Measurements from ENCODE around the gene OR4S2.

OR4S2 gene

GRCh38 chr11:55648027-55648426 lies at the start of gene OR4S2:
TSS of gene OR4S2 (plus strand) at chr11:55648327. CDS start at chr11:55650904, 2,577 bp downstream.
- DNase-seq (ENCODE audit: low spot score), result no peak
- no peak within 1 kb of the TSS for H3K27ac ChIP-seq (ENCODE audit: poor library complexity, severe bottlenecking)
- no peaks in the 10 kb centered on the region for H3K9me3 ChIP-seq (ENCODE audit: severe bottlenecking)
- no peak for ATAC-seq (ENCODE audit: low read depth)
- H3K4me3 ChIP-seq (ENCODE audit: severe bottlenecking), result no peak within 1 kb of the TSS
- TF ChIP-seq CTCF (IDR thresholded peaks at IDR 0.05; ENCODE audit: poor library complexity, severe bottlenecking), result no peak
- H3K4me1 ChIP-seq (ENCODE audit: insufficient read depth, poor library complexity, severe bottlenecking), result no peaks in the 10 kb centered on the region
- no peaks in the 10 kb centered on the region for H3K27me3 ChIP-seq (ENCODE audit: insufficient read depth, poor library complexity, severe bottlenecking)
- no peaks in the 10 kb centered on the region for H3K36me3 ChIP-seq (ENCODE audit: low read depth)

GRCh38 chr11:55607545-55607944 lies 40.6 kb upstream of the OR4S2 start, which contains the start of gene OR4C11:
TSS of gene OR4C11 (minus strand) at chr11:55607645. CDS start at chr11:55604373, 3,272 bp downstream.
- TF ChIP-seq CTCF (IDR thresholded peaks at IDR 0.05; ENCODE audit: poor library complexity, severe bottlenecking), result no peak
- ATAC-seq (ENCODE audit: low read depth) (no peak), DNase-seq (ENCODE audit: low spot score) (no peak)
- no peaks in the 10 kb centered on the region for H3K9me3 ChIP-seq (ENCODE audit: severe bottlenecking)
- H3K27ac ChIP-seq (ENCODE audit: poor library complexity, severe bottlenecking), result no peak within 1 kb of the TSS
- no peaks in the 10 kb centered on the region for H3K36me3 ChIP-seq (ENCODE audit: low read depth)
- no peaks in the 10 kb centered on the region for H3K27me3 ChIP-seq (ENCODE audit: insufficient read depth, poor library complexity, severe bottlenecking)
- no peaks in the 10 kb centered on the region for H3K4me1 ChIP-seq (ENCODE audit: insufficient read depth, poor library complexity, severe bottlenecking)
- no peak within 1 kb of the TSS for H3K4me3 ChIP-seq (ENCODE audit: severe bottlenecking)

- no peaks in the 10 kb centered on the region for H3K9me3 ChIP-seq (ENCODE audit: severe bottlenecking)
- ATAC-seq (ENCODE audit: low read depth), result no peak
- H3K27me3 ChIP-seq (ENCODE audit: insufficient read depth, poor library complexity, severe bottlenecking), result no peaks in the 10 kb centered on the region
- DNase-seq (ENCODE audit: low spot score), result no peak
- H3K27ac ChIP-seq (ENCODE audit: poor library complexity, severe bottlenecking), result no peak overlapping the region
- no peaks in the 10 kb centered on the region for H3K36me3 ChIP-seq (ENCODE audit: low read depth)
- H3K4me1 ChIP-seq (ENCODE audit: insufficient read depth, poor library complexity, severe bottlenecking), result no peaks in the 10 kb centered on the region
- no peak for TF ChIP-seq CTCF (IDR thresholded peaks at IDR 0.05; ENCODE audit: poor library complexity, severe bottlenecking)
- no peak overlapping the region for H3K4me3 ChIP-seq (ENCODE audit: severe bottlenecking)
Observed at GRCh38 chr11:55624531-55624930, 23.6 kb upstream of the OR4S2 start.

- ATAC-seq (ENCODE audit: low read depth), result no peak
- H3K9me3 ChIP-seq (ENCODE audit: severe bottlenecking), result no peaks in the 10 kb centered on the region
- DNase-seq (ENCODE audit: low spot score), result no peak
Observed at GRCh38 chr11:55634813-55635212, 13.3 kb upstream of the OR4S2 start, which contains the start of gene OR4P4. TSS of gene OR4P4 (plus strand) at chr11:55635113.

More at GRCh38 chr11:55634813-55635212, 13.3 kb upstream of the OR4S2 start, which contains the start of gene OR4P4:
- Histone ChIP-seq H3K4me1 (ENCODE audit: insufficient read depth, poor library complexity, severe bottlenecking) (no peaks in the 10 kb centered on the region), H3K36me3 (ENCODE audit: low read depth) (no peaks in the 10 kb centered on the region), H3K27ac (ENCODE audit: poor library complexity, severe bottlenecking) (no peak within 1 kb of the TSS), H3K27me3 (ENCODE audit: insufficient read depth, poor library complexity, severe bottlenecking) (no peaks in the 10 kb centered on the region), H3K4me3 (ENCODE audit: severe bottlenecking) (no peak within 1 kb of the TSS)
- no peak for TF ChIP-seq CTCF (IDR thresholded peaks at IDR 0.05; ENCODE audit: poor library complexity, severe bottlenecking)
